K562 (cell line): ENCODE data around the gene AIM2.

Experiments
- HDAC2 ChIP-seq: fragments of 450-650 bp; IDR thresholded peaks from 2 replicates; pipeline ENCODE4 v1.6.1; 2016; ENCODE audit warnings: mild to moderate bottlenecking
- POLR2A ChIP-seq: fragments of 450-650 bp; conservative IDR thresholded peaks from 2 replicates; pipeline ENCODE4 v1.6.1; 2016
- RNF2 ChIP-seq: sonication (generic); IDR thresholded peaks from 2 replicates; pipeline ENCODE4 v1.6.1; 2016
- U2AF2 ChIP-seq: fragments of 200-400 bp; formaldehyde crosslinking; optimal IDR thresholded peaks from 2 replicates; pipeline ENCODE3; 2017; ENCODE audit warnings: low read depth, mild to moderate bottlenecking, low read length
- ZNF232 ChIP-seq: sonication (generic); formaldehyde crosslinking; IDR thresholded peaks from 2 replicates; pipeline ENCODE4 v1.8.0; 2022; ENCODE audit warnings: mild to moderate bottlenecking, missing genetic modification reagents
- ZNF668 ChIP-seq: fragments of 250-450 bp; sonication (Bioruptor Pico); IDR thresholded peaks from 2 replicates; pipeline ENCODE4 v1.8.0; 2022; ENCODE audit warnings: mild to moderate bottlenecking, inconsistent platforms
- TF ChIP-seq, protein P1 (sequence below): sonication (generic); formaldehyde crosslinking; IDR thresholded peaks from 2 replicates; pipeline ENCODE4 v1.9.0; 2022; ENCODE audit warnings: mild to moderate bottlenecking, missing genetic modification reagents
- TF ChIP-seq, protein P2 (sequence below): sonication (generic); formaldehyde crosslinking; IDR thresholded peaks from 2 replicates; pipeline ENCODE4 v1.8.0; 2022; ENCODE audit warnings: mild to moderate bottlenecking, missing genetic modification reagents

DNA sequence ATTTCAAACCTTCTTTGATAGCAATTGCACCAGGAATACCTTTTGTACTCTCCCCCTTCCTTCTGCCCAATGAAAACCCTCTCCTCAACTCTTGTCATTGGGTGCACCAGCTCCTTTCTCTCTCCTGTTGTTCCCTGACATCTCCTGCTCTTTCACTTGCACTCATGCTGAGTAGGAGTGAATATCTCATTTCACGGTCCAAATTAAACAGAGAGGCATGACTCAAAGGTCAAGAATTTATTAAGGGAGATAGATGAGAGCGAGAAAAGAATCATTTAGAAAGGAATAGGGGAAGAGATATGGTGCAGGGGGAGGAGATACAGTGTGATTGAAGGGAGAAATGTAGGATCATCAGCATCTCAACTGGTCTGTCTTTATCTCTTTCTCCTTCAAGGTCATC lies 22.1 kb downstream of the AIM2 start:
- TF ChIP-seq ZNF668 (CRISPR knock-in tag) = no peak
- TF ChIP-seq, protein P1, sequence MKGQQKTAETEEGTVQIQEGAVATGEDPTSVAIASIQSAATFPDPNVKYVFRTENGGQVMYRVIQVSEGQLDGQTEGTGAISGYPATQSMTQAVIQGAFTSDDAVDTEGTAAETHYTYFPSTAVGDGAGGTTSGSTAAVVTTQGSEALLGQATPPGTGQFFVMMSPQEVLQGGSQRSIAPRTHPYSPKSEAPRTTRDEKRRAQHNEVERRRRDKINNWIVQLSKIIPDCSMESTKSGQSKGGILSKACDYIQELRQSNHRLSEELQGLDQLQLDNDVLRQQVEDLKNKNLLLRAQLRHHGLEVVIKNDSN (CRISPR knock-in tag) = no peak
- TF ChIP-seq RNF2 = no peak
- no peak for TF ChIP-seq ZNF232 (CRISPR knock-in tag)
- TF ChIP-seq HDAC2 = no peak
- no peak for TF ChIP-seq POLR2A
- TF ChIP-seq U2AF2 = no peak
- TF ChIP-seq, protein P2, sequence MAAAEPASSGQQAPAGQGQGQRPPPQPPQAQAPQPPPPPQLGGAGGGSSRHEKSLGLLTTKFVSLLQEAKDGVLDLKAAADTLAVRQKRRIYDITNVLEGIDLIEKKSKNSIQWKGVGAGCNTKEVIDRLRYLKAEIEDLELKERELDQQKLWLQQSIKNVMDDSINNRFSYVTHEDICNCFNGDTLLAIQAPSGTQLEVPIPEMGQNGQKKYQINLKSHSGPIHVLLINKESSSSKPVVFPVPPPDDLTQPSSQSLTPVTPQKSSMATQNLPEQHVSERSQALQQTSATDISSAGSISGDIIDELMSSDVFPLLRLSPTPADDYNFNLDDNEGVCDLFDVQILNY = no peak
